HG02678 (cell line): ENCODE results near the gene SARDH.

Experiments
- ATAC-seq: cut with Tn5 transposase; IDR thresholded peaks from one replicate; pipeline ENCODE4 v1.9.1; 2021; ENCODE audit warnings: mild to moderate bottlenecking, moderate library complexity; ENCODE audit not compliant: unreplicated experiment

SARDH gene

GRCh38 chr9:133673258-133673655 is 64.9 kb downstream of the SARDH start:
- no peak for ATAC-seq

DNA sequence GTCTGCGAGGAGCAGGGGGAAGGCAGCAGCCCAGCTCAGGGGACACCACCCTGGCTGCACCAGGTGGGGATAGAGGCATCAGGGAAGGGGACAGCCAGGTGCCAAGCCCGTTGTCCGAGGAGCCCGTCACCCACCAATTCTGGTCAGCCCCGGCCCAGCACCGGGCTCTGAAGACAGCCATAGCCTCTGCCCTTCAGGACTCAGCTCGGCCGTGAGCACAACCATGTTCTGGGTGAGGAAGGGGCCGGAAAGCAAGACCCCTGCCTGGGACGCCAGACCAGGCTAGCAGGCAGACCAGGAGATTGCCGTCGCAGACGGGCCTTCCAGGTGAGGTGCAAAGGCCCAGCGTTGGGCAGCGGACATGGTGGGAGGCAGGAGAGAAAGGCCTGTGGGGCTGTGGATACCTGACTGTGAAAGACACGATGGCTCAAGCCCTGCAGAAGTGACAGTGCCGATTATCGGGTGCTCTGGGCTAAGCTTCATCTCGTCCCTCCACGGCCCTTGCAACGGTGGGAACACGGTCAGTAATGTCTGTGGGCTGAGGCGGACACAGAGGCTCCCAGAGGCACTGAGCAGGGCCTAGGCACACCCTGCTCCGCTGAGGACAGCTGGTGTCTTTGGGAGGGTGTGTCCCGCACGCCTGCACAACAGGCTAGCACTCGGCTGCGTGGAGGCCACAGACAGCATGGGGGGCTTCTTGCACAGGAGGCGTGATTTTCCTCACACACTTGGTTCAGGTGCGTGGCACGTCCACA is 65.5 kb downstream of the SARDH start:
- ATAC-seq: no peak

GRCh38 chr9:133671371-133671770 is 66.8 kb downstream of the SARDH start:
- no peak for ATAC-seq

GRCh38 chr9:133670466-133670865 is 67.7 kb downstream of the SARDH start:
- ATAC-seq: no peak

GRCh38 chr9:133669182-133669801 is 68.9 kb downstream of the SARDH start:
- no peak for ATAC-seq

GRCh38 chr9:133667759-133668450 is 70.2 kb downstream of the SARDH start:
- ATAC-seq: no peak

- no peak for ATAC-seq
Observed at GRCh38 chr9:133666845-133667244, 71.3 kb downstream of the SARDH start.

DNA sequence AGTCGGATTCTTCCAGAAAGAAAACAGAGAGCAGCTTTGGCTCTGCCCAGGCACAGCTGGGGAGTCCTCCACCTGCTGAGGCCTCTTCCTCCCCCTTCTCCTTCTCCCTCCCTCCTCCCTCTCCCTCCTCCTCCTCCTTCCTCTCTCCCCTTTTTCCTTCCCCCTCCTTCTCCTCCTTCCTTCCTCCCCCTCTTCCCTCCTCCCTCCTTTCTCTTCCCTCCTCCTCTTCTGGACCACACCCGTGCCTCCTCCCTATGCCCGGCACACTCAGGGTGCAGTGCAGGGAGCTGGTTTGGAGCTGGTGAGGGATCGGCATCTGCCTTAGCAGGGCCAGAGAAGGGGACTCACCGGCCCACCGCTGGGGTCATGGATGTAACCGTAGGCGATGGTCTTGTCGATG is 71.8 kb downstream of the SARDH start:
- ATAC-seq: no peak

DNA sequence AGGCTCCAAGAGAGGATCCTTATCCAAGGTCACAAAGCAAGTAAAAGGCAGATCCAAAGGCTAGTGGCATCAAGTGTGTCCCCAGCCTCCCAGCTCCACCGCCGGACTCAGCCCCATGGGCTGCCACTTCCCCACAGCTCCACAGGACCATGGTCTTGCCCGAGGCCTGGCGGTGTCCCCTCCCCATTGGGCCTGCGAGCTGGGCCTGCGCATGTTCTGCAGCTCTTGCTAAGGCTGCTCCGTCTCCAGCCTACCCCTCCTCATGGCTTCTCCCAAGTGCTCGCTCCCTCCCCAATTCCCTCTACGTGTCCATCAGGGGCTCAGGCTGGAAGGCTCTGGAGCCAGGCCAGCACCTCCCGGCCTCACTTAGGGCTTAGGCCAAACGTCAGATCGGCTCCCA is 72.6 kb downstream of the SARDH start:
- no peak for ATAC-seq

GRCh38 chr9:133665096-133665495 is 73.1 kb downstream of the SARDH start:
- no peak for ATAC-seq

- ATAC-seq: no peak
Observed at GRCh38 chr9:133664173-133665050, 73.7 kb downstream of the SARDH start.

GRCh38 chr9:133661846-133662540 is 76.2 kb downstream of the SARDH start:
- no peak for ATAC-seq

GRCh38 chr9:133659516-133659915 is 78.6 kb downstream of the SARDH start:
- no peak for ATAC-seq

- no peak for ATAC-seq
Observed at GRCh38 chr9:133658442-133659431, 79.4 kb downstream of the SARDH start.

- no peak for ATAC-seq
Observed at GRCh38 chr9:133657120-133657661, 81.0 kb downstream of the SARDH start.

DNA sequence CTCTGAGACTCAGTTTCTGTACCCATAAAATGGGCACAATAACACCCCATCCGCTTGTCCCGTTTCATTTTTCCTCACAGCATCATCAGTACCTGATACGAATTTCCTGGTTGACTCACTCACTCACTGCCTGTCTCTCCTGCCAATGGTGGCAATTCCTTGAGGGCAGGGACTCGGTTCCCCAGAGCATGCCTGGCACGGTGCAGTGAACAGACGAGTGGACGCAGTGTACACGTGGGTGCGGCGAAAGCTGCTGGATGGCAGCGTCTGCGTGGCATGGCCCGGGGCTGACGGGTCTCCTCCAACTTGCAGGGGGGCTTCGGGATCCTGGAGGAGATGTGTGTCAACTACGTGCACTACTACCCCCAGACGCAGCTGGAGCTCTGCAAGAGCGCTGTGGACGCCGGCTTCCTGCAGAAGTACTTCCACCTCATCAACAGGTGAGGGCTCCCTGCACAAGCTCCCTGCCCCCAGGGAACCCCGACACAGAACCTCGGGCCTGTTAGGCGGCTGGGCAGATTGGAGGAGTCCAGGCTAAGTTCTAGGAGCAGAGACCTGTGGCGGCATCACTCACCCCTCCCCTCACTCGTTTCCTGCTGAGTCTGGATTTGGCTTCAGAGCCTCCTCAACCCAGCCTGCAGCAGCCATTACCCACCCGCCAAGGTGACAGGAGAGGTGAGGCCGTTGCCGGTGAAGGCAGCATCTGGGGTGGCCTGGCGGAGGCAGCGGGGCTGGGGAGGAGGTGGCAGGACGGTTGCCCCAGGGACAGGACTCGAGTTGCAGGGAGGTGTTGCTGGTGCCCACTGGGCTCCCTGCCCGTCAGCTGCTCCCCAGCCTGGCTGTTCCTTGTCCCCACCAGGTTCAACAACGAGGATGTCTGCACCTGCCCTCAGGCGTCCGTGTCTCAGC is 81.7 kb downstream of the SARDH start:
- no peak for ATAC-seq

DNA sequence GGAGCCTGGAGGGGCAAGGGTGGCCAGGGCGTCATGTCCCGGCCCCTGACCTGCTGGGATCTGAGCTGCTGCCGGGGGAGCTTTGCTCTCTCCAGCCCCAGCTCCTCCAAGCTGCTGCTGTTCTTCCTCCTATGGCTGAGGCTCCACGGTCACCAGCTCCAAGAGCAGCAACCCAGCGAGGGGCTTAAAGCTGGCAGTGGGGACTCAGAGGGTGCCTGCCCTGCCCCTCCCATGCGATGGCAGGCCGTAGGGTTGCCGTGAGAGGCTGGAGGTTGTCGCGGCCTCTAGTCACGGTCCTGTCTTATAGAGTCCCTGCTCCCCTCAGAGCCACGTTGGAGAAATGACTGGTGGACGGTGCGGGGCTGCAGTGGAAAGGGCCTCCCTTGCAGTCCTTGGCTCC is 82.5 kb downstream of the SARDH start:
- no peak for ATAC-seq
